GM18499 (cell line): ENCODE results near the gene ADGRG4.

Source experiments
- ATAC-seq: cut with Tn5 transposase; IDR thresholded peaks from one replicate; pipeline ENCODE4 v1.9.1; 2021; ENCODE audit warnings: moderate number of reproducible peaks; ENCODE audit not compliant: insufficient read depth, unreplicated experiment

Gene ADGRG4

GRCh38 chrX:136303041-136303440 is 2.3 kb downstream of the ADGRG4 start:
- ATAC-seq, result no peak

DNA sequence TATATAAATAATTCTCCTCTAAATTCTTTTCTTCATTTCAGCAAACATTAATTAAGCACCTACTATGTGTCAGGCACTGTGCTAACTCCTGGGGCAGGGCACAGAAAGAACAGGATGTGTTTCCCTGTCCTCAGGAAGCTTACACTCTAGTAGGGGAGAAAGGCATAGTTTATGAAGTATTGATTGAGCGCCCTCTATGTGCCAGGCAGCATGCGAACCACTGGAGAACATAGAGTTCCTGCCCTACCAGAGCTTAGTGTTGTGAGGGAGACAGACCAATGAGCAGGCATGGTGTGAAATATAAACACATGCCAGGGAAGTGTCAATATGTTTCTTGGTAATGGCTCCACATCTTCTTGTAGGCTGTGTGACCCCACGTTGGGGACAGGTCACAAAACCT is 3.7 kb downstream of the ADGRG4 start:
- ATAC-seq, result no peak

DNA sequence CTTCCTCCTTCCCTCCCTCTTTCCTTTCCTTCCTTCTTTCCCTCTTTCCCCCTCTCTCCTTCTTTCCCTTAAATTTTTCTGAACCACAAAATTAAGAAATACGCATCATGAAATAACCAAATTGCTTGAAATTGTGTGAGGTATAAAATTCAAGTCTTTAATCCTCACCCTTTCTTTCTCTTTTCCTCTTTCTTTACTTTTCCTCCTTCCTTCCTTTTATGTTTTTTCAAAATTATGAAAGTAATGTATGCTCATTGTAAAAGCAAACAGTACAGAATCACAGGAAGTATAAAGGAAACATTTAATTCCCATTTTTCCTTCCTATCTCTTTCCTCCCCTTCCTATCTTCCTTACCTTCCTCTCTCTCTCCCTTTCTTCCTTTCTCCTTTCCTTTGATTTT is 5.4 kb downstream of the ADGRG4 start:
- no peak for ATAC-seq

GRCh38 chrX:136307471-136307870 is 6.7 kb downstream of the ADGRG4 start:
- ATAC-seq, result no peak

DNA sequence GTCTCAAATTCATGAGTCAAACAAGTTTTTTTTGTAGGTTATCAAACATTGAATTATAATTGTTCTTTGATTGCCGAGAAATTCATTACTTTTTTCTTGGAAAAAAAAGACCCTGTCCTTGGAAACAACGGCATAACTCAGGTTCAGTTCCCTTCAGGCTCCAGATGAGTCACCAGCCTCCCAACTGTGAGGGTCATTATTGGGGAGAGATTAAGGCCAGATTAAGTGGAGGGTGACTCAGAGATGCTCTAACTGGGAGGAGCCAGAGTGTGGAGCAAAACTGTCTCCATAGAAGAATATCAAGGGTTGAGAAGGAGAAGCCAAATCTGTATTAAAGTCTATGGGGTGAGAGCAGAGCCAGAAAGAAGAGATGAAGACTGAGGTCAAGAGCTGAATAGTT is 9.6 kb downstream of the ADGRG4 start:
- ATAC-seq, result no peak

- no peak for ATAC-seq
These were observed 17.4 kb downstream of the ADGRG4 start for GRCh38 chrX:136318156-136318555.

- ATAC-seq, result no peak
These were observed 18.3 kb downstream of the ADGRG4 start for GRCh38 chrX:136318895-136319597.

- no peak for ATAC-seq
These were observed 18.8 kb downstream of the ADGRG4 start for GRCh38 chrX:136319600-136319999.

- ATAC-seq, result no peak
These were observed 20.8 kb downstream of the ADGRG4 start for GRCh38 chrX:136321532-136321931.

GRCh38 chrX:136322064-136322463 is 21.3 kb downstream of the ADGRG4 start:
- no peak for ATAC-seq

- ATAC-seq, result no peak
These were observed 24.6 kb downstream of the ADGRG4 start for GRCh38 chrX:136325377-136325776.

GRCh38 chrX:136328933-136329332 is 28.2 kb downstream of the ADGRG4 start:
- ATAC-seq, result no peak

DNA sequence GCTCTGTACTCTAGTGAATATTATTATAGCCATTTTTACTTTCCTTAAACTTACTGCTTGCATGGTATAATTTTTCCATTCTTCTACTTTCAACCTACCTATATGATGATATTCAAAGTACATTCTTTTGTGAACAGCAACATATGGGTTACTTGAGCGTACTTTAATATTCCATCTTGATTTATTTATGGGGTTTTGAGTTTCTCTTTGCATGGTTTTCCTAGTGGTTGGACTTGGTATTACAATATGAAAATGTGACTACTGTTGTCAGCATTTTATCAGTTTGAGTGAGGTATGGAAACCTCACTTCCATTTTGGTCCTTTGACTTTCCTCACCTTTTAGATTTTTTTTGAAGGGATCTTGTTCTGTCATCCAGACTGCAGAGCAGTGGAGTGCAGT is 35.9 kb downstream of the ADGRG4 start:
- no peak for ATAC-seq

- ATAC-seq, result no peak
These were observed 38.9 kb downstream of the ADGRG4 start for GRCh38 chrX:136339702-136340101.

DNA sequence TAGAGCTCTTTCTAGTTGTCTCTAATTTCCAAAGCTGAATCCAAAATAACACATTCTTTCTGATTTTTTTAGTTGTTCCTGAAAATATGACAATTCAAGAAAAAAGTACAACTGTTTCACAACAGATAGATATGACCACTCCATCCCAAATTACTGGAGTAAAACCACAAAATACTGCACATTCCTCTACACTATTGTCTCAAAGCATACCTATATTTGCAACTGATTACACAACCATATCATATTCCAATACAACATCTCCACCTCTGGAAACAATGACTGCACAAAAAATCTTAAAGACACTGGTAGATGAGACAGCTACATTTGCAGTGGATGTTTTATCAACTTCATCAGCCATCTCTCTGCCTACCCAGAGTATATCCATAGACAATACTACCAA is 43.6 kb downstream of the ADGRG4 start:
- no peak for ATAC-seq

- no peak for ATAC-seq
These were observed 45.7 kb downstream of the ADGRG4 start for GRCh38 chrX:136346506-136346905.

- no peak for ATAC-seq
These were observed 46.9 kb downstream of the ADGRG4 start for GRCh38 chrX:136347706-136348105.

- ATAC-seq, result no peak
These were observed 52.8 kb downstream of the ADGRG4 start for GRCh38 chrX:136353526-136354093.

DNA sequence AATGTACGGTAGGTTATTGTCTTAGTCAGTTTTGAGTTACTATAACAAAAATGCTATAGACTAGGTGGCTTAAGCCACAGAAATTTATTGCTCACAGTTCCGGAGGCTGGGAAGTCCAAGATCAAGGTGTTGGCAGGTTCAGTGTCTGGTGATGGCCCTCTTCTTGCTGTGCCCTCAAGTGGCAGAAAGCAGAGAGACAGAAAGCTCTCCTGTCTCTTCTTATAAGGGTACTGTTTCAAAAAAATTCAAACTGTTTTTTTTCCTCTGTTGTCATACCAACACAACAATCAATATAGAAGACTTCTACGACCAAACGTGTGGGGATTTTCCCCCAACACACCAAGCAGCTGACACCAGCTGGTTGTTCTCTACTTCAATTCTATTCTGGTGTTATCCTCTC is 53.4 kb downstream of the ADGRG4 start:
- ATAC-seq, result no peak

DNA sequence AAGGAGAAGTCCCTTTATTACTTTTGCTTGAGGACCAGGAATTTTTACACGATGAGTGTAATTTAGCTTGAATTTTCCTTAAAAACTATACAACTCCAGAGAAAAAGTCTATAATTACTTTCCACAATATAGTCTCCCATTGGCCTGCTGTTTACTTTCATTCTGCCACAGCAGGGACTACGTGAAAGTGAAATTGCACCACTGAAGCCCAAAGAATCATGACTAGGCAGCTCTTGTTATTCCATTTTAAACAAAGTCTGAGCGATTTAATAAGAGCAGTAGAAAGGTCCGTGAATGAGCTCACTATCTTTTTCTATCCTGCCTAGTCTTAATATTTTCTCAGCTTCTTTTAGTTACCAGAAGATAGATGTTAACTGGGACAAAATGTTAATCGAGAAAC is 68.6 kb downstream of the ADGRG4 start:
- ATAC-seq, result no peak

DNA sequence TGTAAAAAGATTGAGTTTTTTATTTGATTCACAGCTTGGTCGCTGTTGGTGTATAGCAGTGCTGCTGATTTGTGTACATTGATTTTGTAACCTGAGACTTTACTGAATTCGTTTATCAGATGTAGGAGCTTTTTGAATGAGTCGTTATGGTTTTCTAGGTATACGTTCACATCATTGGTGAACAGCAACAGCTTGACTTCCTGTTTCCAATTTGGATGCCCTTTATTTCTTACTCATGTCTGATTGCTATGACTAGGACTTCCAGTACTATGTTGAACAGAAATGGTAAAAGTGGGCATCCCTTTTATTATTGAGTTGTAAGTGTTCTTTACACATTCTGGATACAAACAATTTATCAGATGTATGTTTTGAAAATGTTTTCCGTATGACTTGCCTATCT is 76.0 kb downstream of the ADGRG4 start:
- no peak for ATAC-seq

GRCh38 chrX:136380010-136380769 is 79.4 kb downstream of the ADGRG4 start:
- no peak for ATAC-seq
